ENCODE results near the gene BAD.

BAD gene

GRCh38 chr11:64268893-64269539 lies 15.4 kb downstream of the BAD start:
- CTCF ChIA-PET, result interaction anchor here (0.6 to 3.6 kb wide), 5 partner anchors 10 to 257 kb away, joined by 3 to 18 read pairs (median 3); partner anchors contain the start of genes CATSPERZ and PLCB3
- TF ChIP-seq, protein P1, sequence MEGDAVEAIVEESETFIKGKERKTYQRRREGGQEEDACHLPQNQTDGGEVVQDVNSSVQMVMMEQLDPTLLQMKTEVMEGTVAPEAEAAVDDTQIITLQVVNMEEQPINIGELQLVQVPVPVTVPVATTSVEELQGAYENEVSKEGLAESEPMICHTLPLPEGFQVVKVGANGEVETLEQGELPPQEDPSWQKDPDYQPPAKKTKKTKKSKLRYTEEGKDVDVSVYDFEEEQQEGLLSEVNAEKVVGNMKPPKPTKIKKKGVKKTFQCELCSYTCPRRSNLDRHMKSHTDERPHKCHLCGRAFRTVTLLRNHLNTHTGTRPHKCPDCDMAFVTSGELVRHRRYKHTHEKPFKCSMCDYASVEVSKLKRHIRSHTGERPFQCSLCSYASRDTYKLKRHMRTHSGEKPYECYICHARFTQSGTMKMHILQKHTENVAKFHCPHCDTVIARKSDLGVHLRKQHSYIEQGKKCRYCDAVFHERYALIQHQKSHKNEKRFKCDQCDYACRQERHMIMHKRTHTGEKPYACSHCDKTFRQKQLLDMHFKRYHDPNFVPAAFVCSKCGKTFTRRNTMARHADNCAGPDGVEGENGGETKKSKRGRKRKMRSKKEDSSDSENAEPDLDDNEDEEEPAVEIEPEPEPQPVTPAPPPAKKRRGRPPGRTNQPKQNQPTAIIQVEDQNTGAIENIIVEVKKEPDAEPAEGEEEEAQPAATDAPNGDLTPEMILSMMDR (conservative IDR thresholded peaks at IDR 0.05; ENCODE audit: low read depth), result no peak

DNA sequence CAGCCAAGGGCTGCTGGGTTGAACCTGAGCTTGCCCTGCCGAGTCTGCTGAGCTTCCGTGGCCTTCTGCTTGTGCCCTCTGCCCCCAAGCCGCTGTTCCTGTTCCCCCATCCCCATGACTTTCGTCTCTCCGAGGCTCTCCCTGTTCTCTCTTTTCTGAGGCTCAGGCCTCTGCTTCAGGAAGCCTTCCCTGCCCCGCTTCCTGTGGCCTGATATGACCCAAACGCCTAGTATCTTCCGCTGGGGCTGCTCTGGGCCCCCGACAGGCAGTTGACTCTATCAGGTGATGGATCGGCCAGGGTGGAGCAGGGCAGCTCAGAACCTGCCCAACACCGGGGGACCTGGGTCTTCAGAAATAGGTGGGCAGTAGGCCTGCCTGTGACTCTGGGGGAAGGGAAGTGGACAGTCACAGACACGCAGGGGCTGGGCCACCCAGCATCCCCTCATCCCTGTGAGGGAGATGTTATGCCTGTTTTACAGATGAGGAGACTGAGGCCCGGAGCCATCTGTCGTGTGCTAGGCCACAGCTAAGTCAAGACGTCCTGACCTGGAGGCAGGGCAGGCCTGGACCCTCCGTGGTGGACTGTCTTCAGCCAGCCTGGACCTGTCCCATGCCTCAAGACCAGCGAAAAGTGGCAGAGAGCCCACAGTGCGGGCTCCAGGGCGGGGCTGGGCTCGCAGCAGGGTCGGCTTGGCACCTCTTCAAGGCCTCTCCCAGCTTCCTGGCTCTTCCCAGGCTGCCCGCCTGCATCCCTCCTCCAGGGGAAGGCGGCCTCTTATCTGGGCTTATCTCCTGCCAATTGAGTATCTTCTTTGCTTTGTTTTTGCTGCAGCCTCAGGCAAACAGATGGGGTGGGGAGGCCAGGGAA lies 16.2 kb downstream of the BAD start:
- peak overlapping the region; percentile 99 for H3K27ac ChIP-seq
- ChIA-PET POLR2A (ENCODE audit: low non-redundant PET) (interaction anchor here (0.6 to 1.6 kb wide), 7 partner anchors 9 to 43 kb away, joined by 3 to 7 read pairs (median 4); no protein-coding TSS in a partner anchor), CTCF (interaction anchor here (0.6 to 3.6 kb wide), 8 partner anchors 9 to 1388 kb away, joined by 3 to 18 read pairs (median 4); partner anchors contain the start of genes CATSPERZ, PLCB3 and SLC3A2)
- no peak for DNase-seq (ENCODE audit: low spot score)
- TF ChIP-seq, protein P1 (conservative IDR thresholded peaks at IDR 0.05; ENCODE audit: low read depth), result no peak

More at GRCh38 chr11:64268893-64269539, 15.4 kb downstream of the BAD start:
- DNase-seq (ENCODE audit: low spot score), result no peak
- H3K27ac ChIP-seq, result peak overlapping the region; percentile 99
- POLR2A ChIA-PET (ENCODE audit: low non-redundant PET), result interaction anchor here (0.6 to 1.6 kb wide), 5 partner anchors 16 to 43 kb away, joined by 3 to 7 read pairs (median 4); no protein-coding TSS in a partner anchor

DNA sequence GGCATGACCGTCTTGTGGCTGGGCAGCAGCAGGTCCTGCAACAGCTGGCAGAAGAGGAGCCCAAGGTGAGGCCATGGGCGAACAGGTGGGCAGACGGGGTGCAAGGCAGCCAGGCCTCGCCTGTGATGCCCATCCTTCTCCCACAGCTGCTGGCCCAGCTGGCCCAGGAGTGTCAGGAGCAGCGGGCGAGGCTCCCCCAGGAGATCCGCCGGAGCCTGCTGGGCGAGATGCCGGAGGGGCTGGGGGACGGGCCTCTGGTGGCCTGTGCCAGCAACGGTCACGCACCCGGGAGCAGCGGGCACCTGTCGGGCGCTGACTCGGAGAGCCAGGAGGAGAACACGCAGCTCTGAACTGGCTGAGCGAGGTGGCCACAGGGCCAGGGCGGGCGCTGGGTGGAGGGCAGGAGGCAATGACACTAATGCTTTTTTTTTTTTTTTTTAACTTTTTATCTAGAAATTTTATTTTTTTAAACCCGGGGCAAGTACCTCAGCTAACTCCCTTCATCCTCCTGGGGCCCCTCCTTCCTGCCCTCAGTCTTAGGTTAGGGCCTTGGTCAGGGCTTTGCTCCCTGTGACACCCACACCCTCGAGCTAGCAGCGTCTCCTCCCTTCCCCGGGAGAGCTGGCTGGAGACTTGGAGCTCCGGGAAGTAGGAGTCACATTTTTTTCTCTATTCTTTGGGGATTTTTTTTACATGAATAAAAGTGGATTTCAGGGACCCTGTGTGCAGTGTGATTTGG lies 17.1 kb downstream of the BAD start:
- no peak for DNase-seq (ENCODE audit: low spot score)
- H3K27ac ChIP-seq, result peak overlapping the region; percentile 99
- TF ChIP-seq, protein P1 (conservative IDR thresholded peaks at IDR 0.05; ENCODE audit: low read depth), result no peak
- POLR2A ChIA-PET (ENCODE audit: low non-redundant PET), result interaction anchor here (0.7 to 1.6 kb wide), 3 partner anchors 10 to 23 kb away, joined by 4 to 7 read pairs (median 6); no protein-coding TSS in a partner anchor
- CTCF ChIA-PET, result interaction anchor here (1.0 to 3.6 kb wide), 5 partner anchors 9 to 63 kb away, joined by 3 to 18 read pairs (median 5); partner anchors contain the start of genes CATSPERZ and PLCB3

GRCh38 chr11:64266339-64266738 lies 18.1 kb downstream of the BAD start:
- TF ChIP-seq, protein P1 (conservative IDR thresholded peaks at IDR 0.05; ENCODE audit: low read depth), result no peak
- peak overlapping the region; percentile 99 for H3K27ac ChIP-seq
- POLR2A ChIA-PET (ENCODE audit: low non-redundant PET), result no interaction called here
- DNase-seq (ENCODE audit: low spot score), result peak; percentile 45
- CTCF ChIA-PET, result interaction anchor here (0.9 to 1.0 kb wide), 2 partner anchors 16 to 62 kb away, joined by 3 to 5 read pairs; no protein-coding TSS in a partner anchor

- DNase-seq (ENCODE audit: low spot score), result no peak
- ChIA-PET CTCF (interaction anchor here (0.6 to 1.0 kb wide), 6 partner anchors 14 to 84 kb away, joined by 3 to 5 read pairs (median 4); no protein-coding TSS in a partner anchor), POLR2A (ENCODE audit: low non-redundant PET) (interaction anchor here (0.9 to 1.0 kb wide), 2 partner anchors 12 to 19 kb away, joined by 3 to 6 read pairs; partner anchors contain the start of gene PPP1R14B)
- peak overlapping the region; percentile 99 for H3K27ac ChIP-seq
- TF ChIP-seq, protein P1 (conservative IDR thresholded peaks at IDR 0.05; ENCODE audit: low read depth), result no peak
Observed at GRCh38 chr11:64265176-64266160, 19.0 kb downstream of the BAD start.

All from RWPE1 (cell line).